Fibroblast of pulmonary artery (primary cell): ENCODE data around the gene NAT10.

Experiments used
- DNase-seq: peaks from one replicate; pipeline ENCODE4 v3.0.0-alpha.2; 2010; ENCODE audit warnings: low read depth
- H3K4me3 ChIP-seq: replicated peaks from 2 replicates; pipeline ENCODE4 v1.5.1; 2011; ENCODE audit warnings: low read depth, mild to moderate bottlenecking, control low read depth, low read length, moderate library complexity
- CTCF ChIP-seq: IDR thresholded peaks from 2 replicates; pipeline ENCODE4 v1.5.1; 2011; ENCODE audit warnings: mild to moderate bottlenecking, control low read depth, low read length, inconsistent platforms; ENCODE audit errors: missing control alignments

NAT10 gene

DNA sequence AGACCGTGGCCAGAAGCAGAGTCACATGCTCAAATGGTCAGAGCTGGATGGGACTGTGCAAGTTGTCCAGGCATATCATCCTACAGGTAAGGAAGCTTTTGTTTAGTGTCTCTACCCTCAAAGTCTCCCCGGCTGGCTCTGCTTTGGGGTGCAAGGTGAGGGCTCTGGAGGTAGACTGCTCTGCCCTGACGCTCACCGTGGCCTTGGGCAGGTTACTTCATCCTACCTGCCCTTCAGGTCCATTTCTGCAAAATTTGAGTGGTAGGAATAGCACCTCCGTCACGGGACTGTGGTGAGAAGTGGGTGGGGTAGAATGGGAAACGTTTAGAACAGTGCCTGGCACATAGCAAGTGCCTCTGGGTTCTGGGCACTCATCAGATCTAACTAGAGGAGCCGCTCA, 42.2 kb downstream of the NAT10 start:
- TF ChIP-seq CTCF = no peak

GRCh38 chr11:34148504-34149165, 43.2 kb downstream of the NAT10 start:
- TF ChIP-seq CTCF = no peak
- DNase-seq = no peak
- H3K4me3 ChIP-seq = no peak overlapping the region

More for the DNA sequence above, 42.2 kb downstream of the NAT10 start:
- no peak overlapping the region for H3K4me3 ChIP-seq
- DNase-seq = no peak

GRCh38 chr11:34149274-34149673, 43.8 kb downstream of the NAT10 start:
- TF ChIP-seq CTCF = no peak
- no peak overlapping the region for H3K4me3 ChIP-seq
- no peak for DNase-seq

GRCh38 chr11:34149786-34150185, 44.4 kb downstream of the NAT10 start:
- peak; percentile 29 for DNase-seq
- TF ChIP-seq CTCF = peak; percentile 25
- no peak overlapping the region for H3K4me3 ChIP-seq

- TF ChIP-seq CTCF = no peak
- no peak for DNase-seq
- H3K4me3 ChIP-seq = no peak overlapping the region
These were observed 45.2 kb downstream of the NAT10 start for GRCh38 chr11:34150494-34151151.

- TF ChIP-seq CTCF = no peak
- no peak for DNase-seq
- H3K4me3 ChIP-seq = no peak overlapping the region
These were observed 45.7 kb downstream of the NAT10 start for GRCh38 chr11:34151166-34151565.
